Activated T-helper 1 cell treated with anti-CD3 and anti-CD28 coated beads, Interleukin-2, amount 50 U/mL, for 16 hours (primary cell): ENCODE data around the gene NR2C2.

Experiments used
- DNase-seq, 2 donors: peaks; one replicate each; pipeline ENCODE4 v3.0.0-alpha.2; 2020; ENCODE audit warnings: low read depth in 1 of 2, low spot score in 1 of 2

Gene NR2C2

GRCh38 chr3:15017191-15017590 is 69.8 kb downstream of the NR2C2 start:
- no peak for DNase-seq

DNA sequence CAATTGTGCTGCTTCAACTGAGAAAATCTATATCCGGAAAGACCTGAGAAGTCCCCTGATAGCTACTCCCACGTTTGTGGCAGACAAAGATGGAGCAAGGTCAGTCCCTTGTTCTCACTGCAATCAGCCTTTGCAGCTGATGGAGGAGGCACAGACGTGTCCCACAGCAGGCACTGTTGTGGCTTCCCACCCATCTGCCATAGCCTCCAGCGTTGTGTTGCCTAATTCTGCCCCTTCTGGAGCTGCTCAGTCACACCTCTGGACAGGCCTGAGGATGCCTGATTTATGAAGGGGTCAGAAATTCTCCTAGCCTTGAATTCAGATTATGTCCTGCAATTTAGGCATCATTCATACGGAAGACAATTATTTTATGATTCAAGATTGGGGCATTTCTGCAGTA is 75.9 kb downstream of the NR2C2 start:
- DNase-seq = no peak

- no peak for DNase-seq
Observed at GRCh38 chr3:15023719-15024118, 76.3 kb downstream of the NR2C2 start.

DNA sequence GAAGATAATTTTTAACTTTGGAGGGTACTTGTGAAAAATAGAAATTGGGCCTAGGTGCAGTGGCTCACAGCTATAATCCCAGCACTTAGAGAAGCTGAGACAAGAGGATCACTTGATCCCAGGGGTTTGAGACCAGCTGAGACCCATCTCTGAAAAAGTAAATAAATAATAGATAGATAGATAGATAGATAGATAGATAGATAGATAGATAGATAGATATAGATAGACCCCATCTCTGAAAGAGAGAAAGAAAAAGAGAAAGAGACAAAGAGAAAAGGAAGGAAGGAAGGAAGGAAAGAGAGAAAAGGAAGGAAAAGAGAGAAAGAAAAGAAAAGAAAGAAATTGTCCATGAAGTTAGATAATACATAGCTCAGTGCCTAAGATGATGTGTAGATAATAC is 82.2 kb downstream of the NR2C2 start:
- DNase-seq = no peak

GRCh38 chr3:15032650-15033049 is 85.3 kb downstream of the NR2C2 start:
- DNase-seq = no peak

DNA sequence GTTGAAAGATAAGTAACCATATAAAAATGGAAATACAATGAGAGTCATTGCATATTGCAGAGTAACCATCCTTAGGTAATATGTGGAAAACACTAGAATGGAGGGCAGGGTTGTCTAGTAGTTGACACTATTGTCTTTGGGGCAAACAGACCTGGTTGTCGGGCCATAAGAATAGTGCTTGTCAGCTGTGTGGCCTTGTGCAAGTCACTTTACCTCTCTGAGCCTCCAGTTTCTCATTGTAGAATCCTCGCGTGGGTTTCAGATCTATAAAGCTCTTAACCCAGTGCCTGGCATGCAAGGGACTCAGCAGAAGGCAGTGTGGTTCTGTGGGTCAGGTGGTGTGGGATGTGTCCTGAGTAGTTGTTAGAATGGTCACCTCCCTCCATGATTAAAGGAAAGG is 85.7 kb downstream of the NR2C2 start:
- no peak for DNase-seq

DNA sequence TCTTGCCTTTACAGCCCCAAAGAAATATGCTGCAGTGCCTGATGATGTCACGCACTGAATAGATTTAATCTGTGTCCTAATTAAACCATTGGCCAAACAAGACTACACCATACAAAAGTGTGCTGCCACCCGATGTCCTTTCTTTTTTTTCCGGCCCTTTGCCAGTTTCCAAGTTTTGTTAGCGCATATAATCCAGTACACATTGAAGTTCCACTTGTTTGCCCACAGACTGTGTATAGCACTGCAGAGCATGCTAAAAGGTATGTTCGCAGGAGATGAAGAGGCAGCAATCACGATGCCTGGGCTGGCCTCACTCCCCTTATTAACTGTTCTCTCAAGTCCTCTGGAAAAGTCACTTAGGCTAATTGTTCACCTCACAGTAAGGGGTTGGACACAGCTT is 90.9 kb downstream of the NR2C2 start:
- no peak for DNase-seq

- no peak for DNase-seq
Observed at GRCh38 chr3:15040844-15041243, 93.5 kb downstream of the NR2C2 start.

GRCh38 chr3:15041950-15042349 is 94.6 kb downstream of the NR2C2 start:
- no peak for DNase-seq

DNA sequence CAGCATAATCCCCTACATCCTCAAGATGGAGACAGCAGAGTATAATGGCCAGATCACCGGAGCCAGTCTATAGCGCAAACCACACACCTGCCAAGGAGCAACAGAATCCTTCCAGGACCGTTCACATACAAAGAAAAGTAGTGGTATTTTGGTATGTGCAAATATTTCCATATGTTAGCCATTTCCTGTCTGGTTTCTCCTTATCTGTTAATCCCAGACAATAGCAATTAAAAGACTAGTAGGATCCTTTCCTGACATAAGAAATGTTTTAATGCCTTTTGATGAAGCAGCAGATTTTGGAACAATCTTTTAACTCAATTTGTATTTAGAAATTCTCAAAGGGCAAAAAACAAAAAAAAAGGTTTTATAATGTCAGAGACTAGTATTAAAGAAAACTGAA is 95.6 kb downstream of the NR2C2 start:
- DNase-seq = no peak

DNA sequence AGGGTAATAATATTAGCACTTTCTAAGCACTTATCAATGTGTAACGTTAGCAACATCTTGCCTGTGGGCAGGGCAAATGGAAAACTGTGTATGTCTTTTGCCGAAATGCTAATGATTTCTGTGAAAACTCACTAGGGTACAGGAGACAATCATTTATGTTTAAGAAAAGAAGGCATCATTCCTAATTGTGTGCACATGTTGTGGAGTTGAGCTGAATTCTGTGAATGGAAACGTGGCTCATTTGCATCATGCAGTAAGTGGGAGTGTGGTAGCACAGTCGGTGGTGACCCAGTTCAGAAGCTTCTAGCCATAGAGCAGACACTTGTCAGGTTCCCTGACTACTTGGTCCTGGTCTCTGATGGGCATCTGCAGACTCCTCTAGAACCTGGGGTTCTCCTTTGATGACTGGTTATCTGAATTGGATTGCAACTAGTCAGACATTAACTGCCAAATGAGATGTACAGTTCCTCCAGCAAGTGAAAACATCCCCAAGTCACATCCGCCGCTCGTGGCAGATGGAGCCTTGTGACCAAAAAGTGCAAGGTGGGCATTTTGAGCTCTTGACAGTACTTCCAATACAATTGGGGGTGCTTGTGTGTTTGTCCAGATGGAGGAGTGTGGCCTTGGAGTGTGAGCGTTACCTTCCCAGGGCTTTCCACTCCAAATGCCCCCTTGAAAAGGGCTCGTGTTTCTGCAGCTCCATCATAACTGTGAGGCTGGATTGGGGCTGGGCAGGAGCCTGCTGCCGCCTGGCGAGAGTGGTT is 96.2 kb downstream of the NR2C2 start:
- no peak for DNase-seq

DNA sequence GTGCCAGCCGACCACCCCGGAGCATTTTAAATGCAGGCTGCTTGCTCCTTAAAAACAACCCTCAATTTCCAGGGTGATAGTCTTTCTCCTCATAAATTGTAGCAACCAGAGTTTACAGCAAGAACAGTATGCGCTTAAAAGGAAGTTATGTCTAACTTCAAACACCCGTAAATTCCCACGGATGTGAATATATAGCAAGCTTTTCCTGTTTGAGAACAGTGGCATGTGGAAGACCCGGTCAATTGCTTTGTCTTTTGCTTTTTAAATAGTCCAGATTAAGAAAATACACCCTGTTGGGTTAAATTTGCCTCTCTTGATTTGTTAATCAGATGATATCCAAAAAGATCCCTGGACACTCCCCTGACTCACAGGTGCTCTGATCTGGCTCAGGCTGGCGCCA is 96.9 kb downstream of the NR2C2 start:
- no peak for DNase-seq

- DNase-seq = no peak
Observed at GRCh38 chr3:15045667-15046066, 98.3 kb downstream of the NR2C2 start.

DNA sequence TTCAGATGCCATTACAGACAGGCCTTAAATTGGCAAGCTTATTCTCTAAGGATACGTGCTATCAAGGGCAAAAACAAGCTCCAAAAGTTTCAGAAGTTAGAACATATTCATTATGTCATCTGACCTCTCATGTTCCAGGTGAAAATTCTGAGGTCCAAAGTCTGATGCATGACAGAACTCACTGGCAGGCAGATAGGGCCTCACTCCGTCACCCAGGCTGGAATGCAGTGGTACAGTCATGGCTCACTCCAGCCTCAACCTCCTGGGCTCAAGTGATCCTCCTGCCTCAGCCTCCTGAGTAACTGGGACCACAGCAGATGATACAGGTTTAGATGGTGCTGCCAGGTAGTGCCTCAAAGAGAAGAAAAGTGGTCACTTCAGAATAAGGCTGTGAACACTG is 102.2 kb downstream of the NR2C2 start:
- no peak for DNase-seq

GRCh38 chr3:15050405-15051092 is 103.2 kb downstream of the NR2C2 start:
- DNase-seq = no peak

- peak in 1 of 2 donors; percentile 12 for DNase-seq
Observed at GRCh38 chr3:15051531-15051930, 104.1 kb downstream of the NR2C2 start.

- DNase-seq = no peak
Observed at GRCh38 chr3:15052335-15053242, 105.2 kb downstream of the NR2C2 start.

GRCh38 chr3:15053541-15053940 is 106.2 kb downstream of the NR2C2 start:
- DNase-seq = no peak

DNA sequence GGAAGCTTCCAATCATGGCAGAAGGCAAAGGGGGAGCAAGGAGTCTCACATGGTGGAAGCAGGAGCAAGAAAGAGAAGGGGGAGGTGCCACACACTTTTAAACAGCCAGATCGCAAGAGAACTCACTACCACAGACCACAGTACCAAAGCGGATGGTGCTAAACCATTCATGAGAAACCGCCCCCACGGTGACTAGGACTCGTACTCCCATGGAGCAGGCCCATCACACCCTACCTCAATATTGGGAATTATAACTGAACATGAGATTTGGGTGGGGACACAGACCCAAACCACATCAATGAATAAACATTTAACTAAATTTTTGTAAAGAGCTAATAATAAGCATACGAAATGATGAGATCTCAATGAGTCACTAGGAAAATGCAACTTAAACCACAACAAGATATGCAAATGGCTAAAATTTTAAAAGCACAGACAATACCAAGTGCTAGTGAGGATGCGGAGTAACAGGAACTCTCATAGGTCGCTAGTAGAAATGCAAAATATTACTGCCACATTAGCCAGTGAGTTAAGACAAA is 107.7 kb downstream of the NR2C2 start:
- peak in 1 of 2 donors; percentile 35 for DNase-seq

DNA sequence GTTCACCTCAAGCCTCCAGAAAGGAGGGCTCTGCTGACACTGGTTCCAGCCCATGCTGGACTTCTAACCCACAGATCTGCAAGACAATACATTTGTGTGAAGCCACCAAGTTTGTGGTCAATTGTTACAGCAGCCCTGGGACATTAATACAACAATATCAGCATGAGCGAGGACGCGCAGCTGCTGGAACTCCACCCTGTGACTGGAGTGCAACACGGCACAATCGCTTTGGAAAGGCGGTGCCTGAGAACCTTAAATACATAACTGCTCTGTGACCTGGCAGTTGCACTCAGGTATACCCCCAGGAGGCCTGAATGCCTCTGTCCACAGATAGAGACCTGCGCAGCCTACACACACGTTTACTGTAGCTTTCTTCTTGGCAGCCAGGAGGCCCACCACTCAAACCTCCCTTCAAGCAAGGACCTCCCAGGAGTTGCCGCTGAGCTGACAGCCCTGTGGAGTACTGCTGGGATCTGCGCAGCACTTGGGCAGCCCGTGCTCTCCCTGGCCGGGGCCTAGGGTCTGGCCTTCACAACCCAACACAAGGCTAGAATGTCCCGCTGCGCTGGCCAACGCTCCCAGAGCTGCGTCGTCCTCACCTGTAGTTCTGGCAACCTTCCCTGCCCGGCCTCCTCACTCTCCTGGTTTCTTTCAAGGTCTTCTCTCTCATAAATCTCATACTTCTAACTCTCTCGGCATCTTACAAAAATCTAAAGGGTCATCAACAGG is 109.5 kb downstream of the NR2C2 start:
- no peak for DNase-seq

DNA sequence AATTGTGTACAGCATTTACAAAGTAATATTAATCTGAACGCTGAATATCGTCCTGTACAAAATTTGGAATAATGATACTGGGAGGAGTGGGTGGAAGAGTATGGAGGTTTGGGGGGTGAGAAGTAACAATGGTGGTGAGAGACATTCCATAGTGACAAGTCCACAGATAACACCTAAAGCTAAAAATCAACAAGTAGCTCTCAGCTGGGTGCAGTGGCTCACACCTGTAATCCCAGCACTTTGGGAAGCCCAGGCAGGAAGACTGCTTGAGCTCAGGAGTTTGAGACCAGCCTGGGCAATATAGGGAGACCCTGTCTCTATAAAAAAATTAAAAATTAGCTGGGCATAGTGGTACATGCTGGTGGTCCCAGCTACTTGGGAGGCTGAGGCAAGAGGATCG is 112.6 kb downstream of the NR2C2 start:
- DNase-seq = no peak
